PC-3 (cell line): ENCODE results near the gene TST. TPM values are rescaled to one million over a fixed set of nuclear protein-coding genes. Genes with fewer than 3 reads are reported as not detected.

Experiments
- ATAC-seq: fragments of 200-7000 bp; cut with Tn5 transposase; 2 replicates; pipeline ENCODE4 v1.9.1; 2020; ENCODE audit warnings: mild to moderate bottlenecking, moderate library complexity
- BruUV-seq: library from RNA; stranded (reverse); fragments of 400-500 nt; replicated peaks from 2 replicates; lab custom pipeline; 2021; lab: Mats Ljungman, UMichigan
- CTCF ChIA-PET: fragments of 300-600 bp; sonication (Branson Sonifier 250); formaldehyde crosslinking; loops from one replicate; lab custom pipeline; 2022; ENCODE audit warnings: antibody characterized with exemption; lab: Charles Lee
- POLR2A ChIA-PET: fragments of 300-600 bp; sonication (Branson Sonifier 250); formaldehyde crosslinking; loops from one replicate; lab custom pipeline; 2022; ENCODE audit warnings: antibody characterized with exemption; ENCODE audit not compliant: unreplicated experiment; lab: Charles Lee
- DNase-seq: peaks from one replicate; pipeline ENCODE4 v3.0.0-alpha.2; 2015
- H2AFZ ChIP-seq: fragments of 300-600 bp; sonication (generic); 2 replicates; pipeline ENCODE4 v1.6.0; 2016; ENCODE audit warnings: antibody characterized with exemption, low read length
- H3F3A ChIP-seq: fragments of 300-600 bp; sonication (generic); one replicate; pipeline ENCODE4 v1.6.0; 2017; ENCODE audit warnings: antibody characterized with exemption, low read length, control low read depth, mild to moderate bottlenecking; ENCODE audit not compliant: unreplicated experiment
- H3K27ac ChIP-seq: fragments of 300-600 bp; sonication (generic); 2 replicates; pipeline ENCODE4 v1.5.1; 2016; ENCODE audit warnings: mild to moderate bottlenecking, low read length
- H3K27me3 ChIP-seq: fragments of 300-600 bp; sonication (generic); 2 replicates; pipeline ENCODE4 v1.6.1; 2016; ENCODE audit warnings: low read length, mixed read lengths
- H3K36me3 ChIP-seq: fragments of 300-600 bp; sonication (generic); 2 replicates; pipeline ENCODE4 v1.6.1; 2016; ENCODE audit warnings: low read depth, mixed run types, low read length, mixed read lengths
- H3K4me1 ChIP-seq: fragments of 300-600 bp; sonication (generic); 2 replicates; pipeline ENCODE4 v1.5.1; 2016; ENCODE audit warnings: low read length; ENCODE audit not compliant: insufficient read depth
- H3K4me2 ChIP-seq: fragments of 300-600 bp; sonication (generic); 2 replicates; pipeline ENCODE4 v1.6.0; 2016; ENCODE audit warnings: low read length
- H3K4me3 ChIP-seq: fragments of 300-600 bp; sonication (generic); 2 replicates; pipeline ENCODE4 v1.5.1; 2016; ENCODE audit warnings: mild to moderate bottlenecking, low read length, mixed read lengths
- H3K79me2 ChIP-seq: fragments of 300-600 bp; sonication (generic); 2 replicates; pipeline ENCODE4 v1.6.1; 2017; ENCODE audit warnings: low read length, mixed read lengths
- H3K9ac ChIP-seq: fragments of 300-600 bp; sonication (generic); 2 replicates; pipeline ENCODE4 v1.6.0; 2016; ENCODE audit warnings: mild to moderate bottlenecking, low read length
- H3K9me2 ChIP-seq: fragments of 300-600 bp; sonication (generic); replicated peaks from 2 replicates; pipeline ENCODE4 v1.6.1; 2016; ENCODE audit warnings: mixed run types, low read length, mixed read lengths
- H3K9me3 ChIP-seq: fragments of 300-600 bp; sonication (generic); 2 replicates; pipeline ENCODE4 v1.6.1; 2016; ENCODE audit warnings: low read length, mixed read lengths
- H4K20me1 ChIP-seq: fragments of 300-600 bp; sonication (generic); 2 replicates; pipeline ENCODE4 v1.6.1; 2016; ENCODE audit warnings: low read length, mixed read lengths
- CTCF ChIP-seq: fragments of 300-600 bp; sonication (generic); conservative IDR thresholded peaks from 2 replicates; pipeline ENCODE4 v1.5.1; 2017; ENCODE audit warnings: antibody characterized with exemption, low read depth, mild to moderate bottlenecking, low read length
- EZH2 ChIP-seq: fragments of 300-600 bp; sonication (generic); IDR thresholded peaks from one replicate; pipeline ENCODE4 v1.6.1; 2017; ENCODE audit warnings: antibody characterized with exemption, mild to moderate bottlenecking, low read length; ENCODE audit not compliant: unreplicated experiment
- EZH2phosphoT487 ChIP-seq: fragments of 300-600 bp; sonication (generic); IDR thresholded peaks from 2 replicates; pipeline ENCODE4 v1.6.1; 2018; ENCODE audit warnings: mild to moderate bottlenecking, antibody characterized with exemption, low read length, borderline replicate concordance
- intact Hi-C: fragments of 100-400 bp; cut with micrococcal nuclease; formaldehyde crosslinking; loops from 2 replicates; pipeline ENCODE4 v1.9.0; 2023
- total RNA-seq: library from RNA; depleted of rRNA; stranded (reverse); fragments of >200 nt; gene quantifications from 2 replicates; pipeline ENCODE4 v1.2.3, GENCODE V29; 2014

TST gene
- total RNA-seq, 1 experiment from 2014 or later, result 35.9 TPM

- no peak for ATAC-seq
- Histone ChIP-seq H3F3A (no peaks in the 10 kb centered on the region), H3K9me3 (no peaks in the 10 kb centered on the region), H3K9ac (no peak overlapping the region), H3K79me2 (no peaks in the 10 kb centered on the region), H3K27me3 (no peaks in the 10 kb centered on the region), H3K4me3 (no peak overlapping the region), H3K27ac (no peak overlapping the region), H3K4me1 (no peaks in the 10 kb centered on the region; the same call in 1 of the 2 replicates), H2AFZ (no peak overlapping the region), H3K36me3 (no peaks in the 10 kb centered on the region), H3K9me2 (no peaks in the 10 kb centered on the region), H3K4me2 (no peak overlapping the region), H4K20me1 (no peaks in the 10 kb centered on the region)
- POLR2A ChIA-PET, result no interaction called here
- CTCF ChIA-PET, result no interaction called here
- TF ChIP-seq CTCF (no peak), EZH2 (no peak), EZH2phosphoT487 (no peak)
- DNase-seq, result no peak
- intact Hi-C loops, result no loop called here
- BruUV-seq, result no TSS peak
Measured at GRCh38 chr22:37054056-37054395, 34.8 kb upstream of the TST start.

GRCh38 chr22:37053310-37054055, 34.2 kb upstream of the TST start:
- intact Hi-C loops, result no loop called here
- Histone ChIP-seq H3F3A (no peaks in the 10 kb centered on the region), H3K79me2 (no peaks in the 10 kb centered on the region), H3K36me3 (no peaks in the 10 kb centered on the region), H3K27me3 (no peaks in the 10 kb centered on the region), H4K20me1 (no peaks in the 10 kb centered on the region), H3K27ac (no peak overlapping the region), H3K4me1 (no peaks in the 10 kb centered on the region; the same call in 1 of the 2 replicates), H3K9ac (no peak overlapping the region), H3K4me3 (no peak overlapping the region), H3K9me2 (no peaks in the 10 kb centered on the region), H2AFZ (no peak overlapping the region), H3K9me3 (no peaks in the 10 kb centered on the region), H3K4me2 (no peak overlapping the region)
- POLR2A ChIA-PET, result no interaction called here
- CTCF ChIA-PET, result no interaction called here
- ATAC-seq, result no peak
- no TSS peak for BruUV-seq
- no peak for TF ChIP-seq EZH2phosphoT487
- no peak for TF ChIP-seq CTCF
- TF ChIP-seq EZH2, result no peak
- DNase-seq, result no peak
